Stimulated activated CD8-positive, alpha-beta memory T cell treated with anti-CD3 and anti-CD28 coated beads, Interleukin-4, amount 100 ng/mL, for 24 hours (primary cell): Measurements from ENCODE around the gene RNF44.

Experiments used
- DNase-seq: peaks from one replicate; pipeline ENCODE4 v3.0.0-alpha.2; 2020; ENCODE audit warnings: low read depth

RNF44 gene

GRCh38 chr5:176535101-176535663 lies 2.0 kb downstream of the RNF44 start:
- no peak for DNase-seq

GRCh38 chr5:176534640-176535039 lies 2.6 kb downstream of the RNF44 start:
- no peak for DNase-seq

GRCh38 chr5:176533894-176534611 lies 3.1 kb downstream of the RNF44 start:
- no peak for DNase-seq

GRCh38 chr5:176533390-176533789 lies 3.8 kb downstream of the RNF44 start:
- DNase-seq = no peak

- no peak for DNase-seq
These were observed 4.4 kb downstream of the RNF44 start for GRCh38 chr5:176532795-176533194.

- no peak for DNase-seq
These were observed 5.2 kb downstream of the RNF44 start for GRCh38 chr5:176531902-176532493.

- DNase-seq = no peak
These were observed 6.0 kb downstream of the RNF44 start for GRCh38 chr5:176530983-176531901.

GRCh38 chr5:176530393-176530982 lies 6.7 kb downstream of the RNF44 start:
- DNase-seq = no peak

- no peak for DNase-seq
These were observed 7.5 kb downstream of the RNF44 start for GRCh38 chr5:176529741-176530141.

GRCh38 chr5:176529116-176529740 lies 8.0 kb downstream of the RNF44 start:
- no peak for DNase-seq

- DNase-seq = no peak
These were observed 8.5 kb downstream of the RNF44 start for GRCh38 chr5:176528761-176529115.

GRCh38 chr5:176528301-176528700 lies 8.9 kb downstream of the RNF44 start:
- no peak for DNase-seq

GRCh38 chr5:176527246-176528222 lies 9.7 kb downstream of the RNF44 start:
- DNase-seq = no peak

- DNase-seq = no peak
These were observed 10.7 kb downstream of the RNF44 start for GRCh38 chr5:176526462-176526861.

GRCh38 chr5:176525677-176526076 lies 11.5 kb downstream of the RNF44 start:
- no peak for DNase-seq

- no peak for DNase-seq
These were observed 12.2 kb downstream of the RNF44 start for GRCh38 chr5:176524987-176525386.

- DNase-seq = no peak
These were observed 13.1 kb downstream of the RNF44 start for GRCh38 chr5:176524138-176524537.

- no peak for DNase-seq
These were observed 15.4 kb downstream of the RNF44 start for GRCh38 chr5:176521699-176522263.

GRCh38 chr5:176521286-176521685 lies 15.9 kb downstream of the RNF44 start:
- no peak for DNase-seq
